Measurements from ENCODE around the gene LMX1A.

Gene LMX1A

DNA sequence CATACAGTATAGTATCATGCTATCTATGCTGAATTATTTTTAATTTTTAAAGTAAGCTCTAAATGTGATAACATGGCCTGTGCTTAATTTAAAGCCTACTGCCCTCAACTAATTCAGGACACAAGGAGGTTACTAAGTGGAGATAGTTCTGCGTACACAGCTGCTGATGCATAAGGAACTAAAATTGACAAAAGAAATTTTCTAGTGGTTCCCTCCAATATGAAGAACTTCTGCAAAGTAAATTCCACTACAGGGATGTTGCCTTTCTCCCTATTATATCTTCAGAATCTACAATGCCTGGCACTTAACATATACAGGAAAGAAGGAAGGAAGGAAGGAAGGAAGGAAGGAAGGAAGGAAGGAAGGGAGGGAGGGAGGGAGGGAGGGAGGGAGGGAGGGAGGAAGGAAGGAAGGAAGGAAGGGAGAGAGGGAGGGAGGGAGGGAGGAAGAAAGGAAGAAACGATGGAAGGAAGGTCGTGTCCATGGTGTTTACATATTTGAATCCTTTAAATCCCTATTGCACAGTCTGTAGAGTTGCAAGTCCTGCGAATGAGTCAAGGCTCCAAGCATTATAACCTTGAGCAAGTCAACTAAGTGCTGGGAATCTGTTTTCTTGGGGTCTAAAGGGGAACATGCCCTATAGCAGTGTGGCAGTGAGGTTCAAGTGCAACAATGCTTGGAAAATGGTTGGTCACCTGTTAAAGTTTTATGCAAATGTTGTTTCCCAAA is 171.2 kb downstream of the LMX1A start:
- no peak overlapping the region for H3K27ac ChIP-seq (replicated peaks)
- no peaks in the 10 kb centered on the region for H3K27me3 ChIP-seq (ENCODE audit: insufficient read depth, poor library complexity, severe bottlenecking)
- TF ChIP-seq, protein P1, sequence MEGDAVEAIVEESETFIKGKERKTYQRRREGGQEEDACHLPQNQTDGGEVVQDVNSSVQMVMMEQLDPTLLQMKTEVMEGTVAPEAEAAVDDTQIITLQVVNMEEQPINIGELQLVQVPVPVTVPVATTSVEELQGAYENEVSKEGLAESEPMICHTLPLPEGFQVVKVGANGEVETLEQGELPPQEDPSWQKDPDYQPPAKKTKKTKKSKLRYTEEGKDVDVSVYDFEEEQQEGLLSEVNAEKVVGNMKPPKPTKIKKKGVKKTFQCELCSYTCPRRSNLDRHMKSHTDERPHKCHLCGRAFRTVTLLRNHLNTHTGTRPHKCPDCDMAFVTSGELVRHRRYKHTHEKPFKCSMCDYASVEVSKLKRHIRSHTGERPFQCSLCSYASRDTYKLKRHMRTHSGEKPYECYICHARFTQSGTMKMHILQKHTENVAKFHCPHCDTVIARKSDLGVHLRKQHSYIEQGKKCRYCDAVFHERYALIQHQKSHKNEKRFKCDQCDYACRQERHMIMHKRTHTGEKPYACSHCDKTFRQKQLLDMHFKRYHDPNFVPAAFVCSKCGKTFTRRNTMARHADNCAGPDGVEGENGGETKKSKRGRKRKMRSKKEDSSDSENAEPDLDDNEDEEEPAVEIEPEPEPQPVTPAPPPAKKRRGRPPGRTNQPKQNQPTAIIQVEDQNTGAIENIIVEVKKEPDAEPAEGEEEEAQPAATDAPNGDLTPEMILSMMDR (IDR thresholded peaks at IDR 0.05; ENCODE audit: insufficient read depth, low read length): no peak
- DNase-seq (ENCODE audit: low read depth in 1 of 2, low spot score in 1 of 2): no peak
- no peak overlapping the region for H3K4me3 ChIP-seq (replicated peaks; ENCODE audit: insufficient read depth, low read length)

DNA sequence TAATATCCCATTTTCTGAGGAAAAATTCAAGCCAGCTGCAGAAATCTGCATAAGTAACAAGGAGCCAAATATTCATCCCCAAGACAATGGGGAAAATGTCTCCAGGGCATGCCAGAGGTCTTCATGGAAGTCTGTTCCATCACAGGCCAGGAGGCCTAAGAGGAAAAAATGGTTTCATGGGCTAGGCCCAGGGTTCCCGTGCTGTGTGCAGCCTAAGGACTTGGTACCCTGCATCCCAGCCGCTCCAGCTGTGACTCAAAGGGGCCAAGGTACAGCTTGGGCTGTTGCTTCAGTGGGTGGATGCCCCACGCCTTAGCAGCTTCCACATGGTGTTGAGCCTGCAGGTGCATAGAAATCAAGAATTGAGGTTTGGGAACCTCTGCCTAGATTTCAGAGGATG is 173.5 kb downstream of the LMX1A start:
- no peak for DNase-seq (ENCODE audit: low read depth in 1 of 2, low spot score in 1 of 2)
- H3K4me3 ChIP-seq (replicated peaks; ENCODE audit: insufficient read depth, low read length): no peak overlapping the region
- no peak for TF ChIP-seq POLR2AphosphoS5 (IDR thresholded peaks at IDR 0.05; ENCODE audit: low read depth)
- TF ChIP-seq, protein P2, sequence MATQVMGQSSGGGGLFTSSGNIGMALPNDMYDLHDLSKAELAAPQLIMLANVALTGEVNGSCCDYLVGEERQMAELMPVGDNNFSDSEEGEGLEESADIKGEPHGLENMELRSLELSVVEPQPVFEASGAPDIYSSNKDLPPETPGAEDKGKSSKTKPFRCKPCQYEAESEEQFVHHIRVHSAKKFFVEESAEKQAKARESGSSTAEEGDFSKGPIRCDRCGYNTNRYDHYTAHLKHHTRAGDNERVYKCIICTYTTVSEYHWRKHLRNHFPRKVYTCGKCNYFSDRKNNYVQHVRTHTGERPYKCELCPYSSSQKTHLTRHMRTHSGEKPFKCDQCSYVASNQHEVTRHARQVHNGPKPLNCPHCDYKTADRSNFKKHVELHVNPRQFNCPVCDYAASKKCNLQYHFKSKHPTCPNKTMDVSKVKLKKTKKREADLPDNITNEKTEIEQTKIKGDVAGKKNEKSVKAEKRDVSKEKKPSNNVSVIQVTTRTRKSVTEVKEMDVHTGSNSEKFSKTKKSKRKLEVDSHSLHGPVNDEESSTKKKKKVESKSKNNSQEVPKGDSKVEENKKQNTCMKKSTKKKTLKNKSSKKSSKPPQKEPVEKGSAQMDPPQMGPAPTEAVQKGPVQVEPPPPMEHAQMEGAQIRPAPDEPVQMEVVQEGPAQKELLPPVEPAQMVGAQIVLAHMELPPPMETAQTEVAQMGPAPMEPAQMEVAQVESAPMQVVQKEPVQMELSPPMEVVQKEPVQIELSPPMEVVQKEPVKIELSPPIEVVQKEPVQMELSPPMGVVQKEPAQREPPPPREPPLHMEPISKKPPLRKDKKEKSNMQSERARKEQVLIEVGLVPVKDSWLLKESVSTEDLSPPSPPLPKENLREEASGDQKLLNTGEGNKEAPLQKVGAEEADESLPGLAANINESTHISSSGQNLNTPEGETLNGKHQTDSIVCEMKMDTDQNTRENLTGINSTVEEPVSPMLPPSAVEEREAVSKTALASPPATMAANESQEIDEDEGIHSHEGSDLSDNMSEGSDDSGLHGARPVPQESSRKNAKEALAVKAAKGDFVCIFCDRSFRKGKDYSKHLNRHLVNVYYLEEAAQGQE (IDR thresholded peaks at IDR 0.05; ENCODE audit: insufficient replicate concordance, low read depth): no peak
- TF ChIP-seq GABPA (IDR thresholded peaks at IDR 0.05; ENCODE audit: low read depth): no peak
- TF ChIP-seq, protein P1 (IDR thresholded peaks at IDR 0.05; ENCODE audit: insufficient read depth, low read length): no peak
- no peak for TF ChIP-seq SPI1 (IDR thresholded peaks at IDR 0.05; ENCODE audit: borderline replicate concordance, low read depth)
- H3K27me3 ChIP-seq (ENCODE audit: insufficient read depth, poor library complexity, severe bottlenecking): no peaks in the 10 kb centered on the region
- H3K27ac ChIP-seq (replicated peaks): no peak overlapping the region

DNA sequence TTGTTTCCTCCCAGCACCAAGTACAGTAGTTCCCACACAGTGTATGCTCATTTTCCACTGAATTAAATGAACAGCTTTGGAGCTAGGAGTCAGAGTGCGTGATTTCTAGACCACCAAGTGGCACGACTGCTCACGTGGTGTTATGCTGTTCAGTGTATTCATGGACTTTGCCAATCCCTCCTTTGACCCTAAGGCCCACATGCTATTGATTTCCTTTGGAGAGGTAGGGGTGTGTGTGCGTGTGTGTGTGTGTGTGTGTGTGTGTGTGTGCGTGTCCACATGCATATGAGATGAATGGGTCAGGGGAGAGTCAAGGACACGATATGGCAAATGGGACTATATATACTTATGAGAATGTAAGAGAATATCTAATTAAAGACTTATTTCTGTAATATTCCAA is 177.2 kb downstream of the LMX1A start:
- Histone ChIP-seq H3K27me3 (ENCODE audit: insufficient read depth, poor library complexity, severe bottlenecking) (no peaks in the 10 kb centered on the region), H3K4me3 (replicated peaks; ENCODE audit: insufficient read depth, low read length) (no peak overlapping the region), H3K27ac (replicated peaks) (no peak overlapping the region)
- no peak for DNase-seq (ENCODE audit: low read depth in 1 of 2, low spot score in 1 of 2)
- TF ChIP-seq, protein P2 (IDR thresholded peaks at IDR 0.05; ENCODE audit: insufficient replicate concordance, low read depth): no peak
- TF ChIP-seq GABPA (IDR thresholded peaks at IDR 0.05; ENCODE audit: low read depth): no peak
- TF ChIP-seq SPI1 (IDR thresholded peaks at IDR 0.05; ENCODE audit: borderline replicate concordance, low read depth): no peak

DNA sequence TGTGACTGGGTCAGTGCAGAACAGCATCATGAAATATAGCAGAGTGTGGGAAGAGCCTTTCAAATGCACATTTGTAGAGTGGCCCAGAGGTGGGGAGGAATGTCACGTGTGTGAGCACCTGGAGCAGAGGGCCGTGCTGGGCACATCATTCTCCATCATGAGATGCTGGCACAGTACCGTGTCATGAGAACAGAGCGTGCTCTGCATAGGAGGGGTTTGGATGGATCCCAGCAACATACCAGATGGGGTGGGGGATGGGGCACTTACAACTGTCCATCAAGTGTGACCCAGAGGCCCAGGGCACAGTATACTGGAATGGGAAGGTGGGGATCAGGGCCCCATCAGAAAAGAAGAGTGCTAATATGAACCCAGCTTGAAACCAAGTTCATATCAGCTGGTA is 182.0 kb downstream of the LMX1A start:
- Histone ChIP-seq H3K27ac (replicated peaks) (no peak overlapping the region), H3K4me3 (replicated peaks; ENCODE audit: insufficient read depth, low read length) (no peak overlapping the region), H3K27me3 (ENCODE audit: insufficient read depth, poor library complexity, severe bottlenecking) (no peaks in the 10 kb centered on the region)
- TF ChIP-seq POLR2AphosphoS5 (IDR thresholded peaks at IDR 0.05; ENCODE audit: low read depth) (no peak), SPI1 (IDR thresholded peaks at IDR 0.05; ENCODE audit: borderline replicate concordance, low read depth) (no peak), GABPA (IDR thresholded peaks at IDR 0.05; ENCODE audit: low read depth) (no peak)
- TF ChIP-seq, protein P2 (IDR thresholded peaks at IDR 0.05; ENCODE audit: insufficient replicate concordance, low read depth): no peak
- TF ChIP-seq, protein P1 (IDR thresholded peaks at IDR 0.05; ENCODE audit: insufficient read depth, low read length): no peak
- DNase-seq (ENCODE audit: low read depth in 1 of 2, low spot score in 1 of 2): no peak
